Astrocyte of the spinal cord (primary cell): ENCODE results near the gene PEPD.

Experiments
- DNase-seq: peaks from one replicate; pipeline ENCODE4 v3.0.0; 2011; ENCODE audit warnings: low read depth, low spot score
- H3K4me3 ChIP-seq: 2 replicates; pipeline ENCODE4 v1.5.1; 2011; ENCODE audit warnings: low read depth, mild to moderate bottlenecking, low read length, moderate library complexity
- CTCF ChIP-seq: IDR thresholded peaks from 2 replicates; pipeline ENCODE4 v1.5.1; 2012; ENCODE audit warnings: low read depth, mild to moderate bottlenecking, low read length, inconsistent platforms
- in situ Hi-C: cut with HindIII; loops from 2 replicates; pipeline ENCODE4 v1.10.0; 2017; ENCODE audit warnings: low sequenced_read_pairs

PEPD gene

GRCh38 chr19:33408538-33409434 is 112.8 kb downstream of the PEPD start:
- DNase-seq: no peak
- in situ Hi-C loops: no loop called here
- TF ChIP-seq CTCF: no peak
- H3K4me3 ChIP-seq: no peak overlapping the region

DNA sequence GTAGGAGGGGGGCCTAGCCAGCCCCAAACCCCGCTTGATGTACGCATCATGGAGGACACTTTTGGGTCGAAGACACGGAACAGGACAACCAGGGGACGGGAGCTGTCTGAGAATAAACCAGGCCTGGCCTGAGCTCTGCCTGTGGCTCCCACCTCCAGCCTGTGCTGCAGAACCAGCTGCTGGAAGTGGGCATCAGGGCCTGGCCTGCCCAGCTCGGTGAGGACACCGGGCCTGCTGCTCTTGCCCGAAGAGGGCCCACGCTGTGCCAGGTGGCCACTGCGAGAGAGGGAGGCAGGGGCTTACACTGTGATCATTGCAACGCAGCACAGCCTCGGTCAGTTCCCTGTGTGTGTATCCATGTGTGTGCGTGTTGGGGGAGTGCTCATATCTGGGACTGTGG is 113.5 kb downstream of the PEPD start:
- no peak overlapping the region for H3K4me3 ChIP-seq
- DNase-seq: no peak
- TF ChIP-seq CTCF: no peak
- in situ Hi-C loops: no loop called here

GRCh38 chr19:33407716-33408115 is 113.9 kb downstream of the PEPD start:
- no peak for DNase-seq
- H3K4me3 ChIP-seq: no peak overlapping the region
- no peak for TF ChIP-seq CTCF
- in situ Hi-C loops: no loop called here

GRCh38 chr19:33407140-33407551 is 114.4 kb downstream of the PEPD start:
- TF ChIP-seq CTCF: no peak
- in situ Hi-C loops: no loop called here
- no peak for DNase-seq

DNA sequence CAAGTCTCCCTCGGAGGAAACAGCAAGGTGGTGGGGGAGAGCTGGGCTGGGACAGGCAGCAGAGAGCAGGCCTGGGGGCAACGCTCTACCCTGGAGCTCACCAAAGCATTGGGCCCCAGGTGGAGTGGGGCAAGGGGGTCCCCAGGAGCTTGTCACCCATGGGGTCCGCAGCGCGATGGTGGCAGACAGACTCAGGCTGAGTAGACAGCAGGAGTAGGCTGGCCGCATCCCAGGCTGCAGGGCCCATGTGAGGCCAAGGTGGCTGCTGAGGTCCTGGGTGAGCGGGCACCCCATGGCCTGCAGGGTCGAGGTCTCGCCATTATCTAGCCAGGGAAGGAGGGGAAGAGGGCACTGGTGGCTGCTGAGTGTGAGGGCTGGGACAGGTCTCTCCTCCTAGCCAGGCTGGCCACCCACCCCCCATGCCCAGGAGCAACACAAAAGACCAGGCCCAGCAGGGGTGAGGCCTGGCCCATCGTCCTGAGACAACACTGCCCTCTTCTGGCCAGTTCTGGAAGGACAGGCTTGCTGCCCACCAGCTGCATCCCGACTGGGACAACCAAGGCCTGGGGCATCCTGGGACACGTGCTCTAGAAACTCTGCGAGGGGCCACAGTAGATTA is 115.0 kb downstream of the PEPD start:
- peak; percentile 39 for DNase-seq
- TF ChIP-seq CTCF: peak; percentile 90
- in situ Hi-C loops: no loop called here
- no peak overlapping the region for H3K4me3 ChIP-seq

More at GRCh38 chr19:33407140-33407551, 114.4 kb downstream of the PEPD start:
- no peak overlapping the region for H3K4me3 ChIP-seq

GRCh38 chr19:33405553-33406461 is 115.8 kb downstream of the PEPD start:
- DNase-seq: no peak
- in situ Hi-C loops: no loop called here

More at GRCh38 chr19:33405553-33406461, 115.8 kb downstream of the PEPD start:
- no peak for TF ChIP-seq CTCF
- no peak overlapping the region for H3K4me3 ChIP-seq
